A549 (cell line): ENCODE data around the gene OR5J2. TPM values are rescaled to one million over a fixed set of nuclear protein-coding genes. Genes with fewer than 3 reads are reported as not detected.
A peak's percentile ranks its signal among the peaks of the same experiment; 100 is the strongest.

Experiments used
- ATAC-seq, 2 experiments: fragments of 200-7000 bp in 1 of 2; fragments of >200 bp in 1 of 2; cut with Nextera tagmentation in 1 of 2; cut with Tn5 transposase in 1 of 2; 3 replicates each; pipeline versions ENCODE4 v1.8.0 to v1.9.1; 2018 to 2020; ENCODE audit warnings: mild to moderate bottlenecking in 1 of 2, moderate library complexity in 1 of 2
- CTCF ChIA-PET: fragments of 300-600 bp; sonication (Branson Sonifier 250); formaldehyde crosslinking; extraction: SDS; loops from one replicate; lab custom pipeline; 2021; ENCODE audit warnings: antibody characterized with exemption, inconsistent platforms; lab: Yijun Ruan, JAX
- POLR2A ChIA-PET: fragments of 350-600 bp; formaldehyde crosslinking; extraction: SDS; loops from one replicate; lab custom pipeline; 2021; ENCODE audit warnings: antibody characterized with exemption, inconsistent platforms; lab: Yijun Ruan, JAX
- DNase-seq, 2 experiments: peaks; one replicate each; pipeline versions ENCODE4 v3.0.0 to v3.0.0-alpha.2; 2011 to 2016; ENCODE audit warnings: low read depth in 1 of 2, low spot score in 1 of 2
- FAIRE-seq: peaks from 2 replicates; lab custom pipeline; 2011; peaks lifted over from hg19 to GRCh38; lab: Jason Lieb, UNC
- H3K27ac ChIP-seq, 2 experiments: fragments of >200 bp; sonication (Bioruptor Twin); formaldehyde crosslinking; 3 replicates each; pipeline ENCODE4 v1.5.1; 2016 to 2017
- H3K4me1 ChIP-seq: fragments of >200 bp; sonication (Bioruptor Twin); formaldehyde crosslinking; 3 replicates; pipeline ENCODE4 v1.6.1; 2016
- H3K4me2 ChIP-seq: fragments of >200 bp; sonication (Bioruptor Twin); formaldehyde crosslinking; 3 replicates; pipeline ENCODE4 v1.6.1; 2016
- H3K4me3 ChIP-seq: fragments of >200 bp; sonication (Bioruptor Twin); formaldehyde crosslinking; 3 replicates; pipeline ENCODE4 v1.5.1; 2016
- H3K9me3 ChIP-seq: fragments of >200 bp; sonication (Bioruptor Twin); formaldehyde crosslinking; 3 replicates; pipeline ENCODE4 v1.6.1; 2016
- CBX8 ChIP-seq: fragments of 200-600 bp; sonication (generic); IDR thresholded peaks from 2 replicates; pipeline ENCODE4 v1.6.1; 2016
- ELK1 ChIP-seq: fragments of 150-350 bp; IDR thresholded peaks from 2 replicates; pipeline ENCODE4 v1.6.1; 2014; ENCODE audit warnings: low read depth, mild to moderate bottlenecking, low read length
- HOXB13 ChIP-seq: fragments of 250-450 bp; sonication (Bioruptor Pico); IDR thresholded peaks from 2 replicates; pipeline ENCODE4 v1.5.0; 2020; ENCODE audit warnings: low read depth, mild to moderate bottlenecking, moderate library complexity
- JUNB ChIP-seq: fragments of >200 bp; sonication (Bioruptor Twin); formaldehyde crosslinking; IDR thresholded peaks from 2 replicates; pipeline ENCODE4 v1.6.1; 2016
- KDM1A ChIP-seq: fragments of 200-600 bp; sonication (generic); IDR thresholded peaks from 2 replicates; pipeline ENCODE4 v1.6.1; 2016; ENCODE audit warnings: low read depth, mild to moderate bottlenecking
- MAFK ChIP-seq: fragments of 450-650 bp; IDR thresholded peaks from 2 replicates; pipeline ENCODE4 v1.6.1; 2014; ENCODE audit not compliant: partially characterized antibody
- POLR2A ChIP-seq: IDR thresholded peaks from 2 replicates; pipeline ENCODE4 v1.6.1; 2012; ENCODE audit warnings: mild to moderate bottlenecking, low read length
- POLR2AphosphoS2 ChIP-seq: conservative IDR thresholded peaks from 2 replicates; pipeline ENCODE4 v1.6.1; 2012; ENCODE audit warnings: low read length, improper control_type of control experiment, inconsistent platforms
- REST ChIP-seq: fragments of 200-600 bp; sonication (generic); IDR thresholded peaks from 2 replicates; pipeline ENCODE4 v1.6.1; 2016; ENCODE audit warnings: antibody characterized with exemption, mild to moderate bottlenecking, moderate library complexity
- TFCP2L1 ChIP-seq: fragments of 250-450 bp; sonication (Bioruptor Pico); IDR thresholded peaks from 2 replicates; pipeline ENCODE4 v1.5.0; 2021; ENCODE audit warnings: mild to moderate bottlenecking
- ZC3H11A ChIP-seq: fragments of 450-650 bp; IDR thresholded peaks from 2 replicates; pipeline ENCODE4 v1.6.1; 2014; ENCODE audit warnings: antibody characterized with exemption, mild to moderate bottlenecking
- ZNF302 ChIP-seq: fragments of 250-450 bp; sonication (Bioruptor Pico); IDR thresholded peaks from 2 replicates; pipeline ENCODE4 v1.9.0; 2021; ENCODE audit warnings: inconsistent platforms, mild to moderate bottlenecking, moderate library complexity
- WGBS: methylation state at CpG from one replicate; pipeline ENCODE4 v1.1.6; 2017; ENCODE audit errors: missing lambda C conversion rate; 5-methylcytosine and 5-hydroxymethylcytosine counted together
- polyA plus RNA-seq, 4 experiments: library from polyadenylated mRNA; depleted of rRNA in 3 of 4; stranded (reverse); fragments of >200 nt; fragmentation: RNase III in 1 of 4; extraction: RNeasy Plus Mini Kit Qiagen cat#74134 plus additional on column Dnase treatment in 1 of 4; gene quantifications; 2 replicates in 3 of 4; 3 replicates in 1 of 4; pipeline ENCODE4 v1.2.3, GENCODE V29; 2011 to 2017

The OR5J2 gene
- polyA plus RNA-seq, 2 of the 4 experiments (the other 2 are of a cell fraction), result not detected

DNA sequence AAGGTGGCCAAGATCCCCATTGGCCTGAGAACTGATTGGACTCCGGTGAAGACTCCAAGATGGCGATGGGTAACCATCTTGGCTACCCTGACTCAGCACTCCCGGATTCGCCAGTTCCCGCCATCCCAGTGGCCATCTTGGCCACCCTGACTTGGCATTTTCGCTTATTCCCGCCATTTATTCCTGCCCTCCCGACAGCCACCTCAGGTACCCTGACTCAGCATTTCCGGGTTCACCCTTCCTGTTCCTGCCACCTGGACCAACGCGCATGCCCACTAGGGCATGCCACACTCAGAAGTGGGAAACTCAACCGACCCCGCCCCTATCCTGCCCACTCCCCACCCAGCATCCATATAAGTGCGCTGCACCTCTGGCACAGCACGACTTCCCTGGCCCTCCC is 24.1 kb upstream of the OR5J2 start:
- CTCF ChIA-PET, result no interaction called here
- no peak for FAIRE-seq
- POLR2A ChIA-PET, result no interaction called here
- H3K27ac ChIP-seq, result no peak overlapping the region
- H3K9me3 ChIP-seq, result no peaks in the 10 kb centered on the region
- H3K4me3 ChIP-seq, result no peak overlapping the region
- peak in 1 of 2 experiments; percentile 29 for DNase-seq
- TF ChIP-seq ELK1 (no peak), POLR2AphosphoS2 (no peak), TFCP2L1 (CRISPR knock-in tag) (no peak), MAFK (peak; percentile 69), ZNF302 (CRISPR knock-in tag) (no peak), ZC3H11A (no peak), POLR2A (no peak)
- WGBS, result 33% methylated on average over 13 of the region's 15 CpGs
- no peak for ATAC-seq
- no peaks in the 10 kb centered on the region for H3K4me1 ChIP-seq
- no peak overlapping the region for H3K4me2 ChIP-seq

DNA sequence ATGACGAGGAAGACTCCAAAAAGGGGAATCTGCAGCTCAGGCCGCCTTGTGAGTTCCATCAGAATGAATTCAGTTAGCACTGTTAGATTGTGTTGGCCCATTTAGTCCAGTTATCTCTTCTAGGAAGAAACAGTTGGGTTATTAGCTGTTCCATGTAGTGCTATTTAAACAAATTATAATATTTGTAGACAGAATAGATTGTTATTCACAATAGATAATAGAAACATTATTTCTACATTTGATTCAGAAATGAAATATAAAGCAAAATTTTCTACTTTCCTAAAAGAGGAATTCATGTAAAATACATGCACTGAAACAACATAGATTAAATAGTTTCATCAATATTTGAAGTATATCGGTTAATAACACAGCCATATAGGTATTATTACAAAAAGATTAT is 16.2 kb upstream of the OR5J2 start, which contains the start of gene OR8K5:
Gene OR8K5, minus strand, starts transcription at position 101 of the 400 bp plus-strand sequence. Its CDS starts 0 bp downstream, at position 101.
- ChIA-PET CTCF (no interaction called here), POLR2A (no interaction called here)
- no peak within 1 kb of the TSS for H3K4me3 ChIP-seq
- no peak for ATAC-seq
- WGBS, result 0% methylated on average over 3 of the region's 3 CpGs
- TF ChIP-seq POLR2A (no peak), KDM1A (no peak), CBX8 (no peak), JUNB (no peak), TFCP2L1 (CRISPR knock-in tag) (no peak)
- no peak for FAIRE-seq
- H3K9me3 ChIP-seq, result no peaks in the 10 kb centered on the region
- no peak for DNase-seq
- H3K4me1 ChIP-seq, result no peaks in the 10 kb centered on the region
- no peak within 1 kb of the TSS for H3K4me2 ChIP-seq
- H3K27ac ChIP-seq, result no peak within 1 kb of the TSS

DNA sequence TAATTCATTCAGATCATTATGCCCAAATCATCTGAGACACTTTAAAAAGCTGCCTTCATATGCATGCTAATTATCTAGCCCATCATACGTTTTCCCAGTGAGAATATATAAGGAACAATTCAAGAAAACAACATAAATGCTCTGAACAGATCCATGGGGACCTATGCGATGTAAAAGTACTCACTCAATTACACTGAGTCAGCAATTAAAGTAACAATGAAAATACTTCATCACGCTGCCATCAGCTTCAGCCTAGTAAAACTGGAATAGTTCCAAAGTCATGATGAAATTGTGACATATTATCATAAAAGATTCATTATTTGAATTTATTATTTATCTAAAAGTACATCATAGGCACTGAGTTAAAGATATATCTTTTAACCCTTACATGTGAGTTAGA is 12.6 kb upstream of the OR5J2 start:
- ATAC-seq, result no peak
- DNase-seq, result no peak
- POLR2A ChIA-PET, result no interaction called here
- WGBS, result 30% methylated on average over 3 of the region's 3 CpGs
- no peak for FAIRE-seq
- CTCF ChIA-PET, result no interaction called here
- no peaks in the 10 kb centered on the region for H3K4me1 ChIP-seq
- H3K4me3 ChIP-seq, result no peak overlapping the region
- no peak overlapping the region for H3K27ac ChIP-seq
- no peak overlapping the region for H3K4me2 ChIP-seq
- H3K9me3 ChIP-seq, result no peaks in the 10 kb centered on the region
- TF ChIP-seq MAFK, result peak; percentile 91
- TF ChIP-seq REST, result no peak
- TF ChIP-seq HOXB13, result no peak

GRCh38 chr11:56172256-56172830 is 4.1 kb upstream of the OR5J2 start:
- ChIA-PET POLR2A (no interaction called here), CTCF (no interaction called here)
- ATAC-seq (no peak), DNase-seq (no peak), FAIRE-seq (no peak)
- H3K4me1 ChIP-seq, result no peaks in the 10 kb centered on the region
- no peak overlapping the region for H3K4me3 ChIP-seq
- H3K4me2 ChIP-seq, result no peak overlapping the region
- no peaks in the 10 kb centered on the region for H3K9me3 ChIP-seq
- 2% methylated on average over 3 of the region's 3 CpGs for WGBS
- TF ChIP-seq MAFK, result peak; percentile 77
- no peak for TF ChIP-seq CBX8
- H3K27ac ChIP-seq, result no peak overlapping the region
